MM.1S (cell line): ENCODE results near the gene CROCC2.

ENCODE experiments used
- DNase-seq: peaks from one replicate; pipeline ENCODE4 v3.0.0-alpha.2; 2015
- H2AFZ ChIP-seq: fragments of 300-600 bp; sonication (generic); 2 replicates; pipeline ENCODE4 v1.6.0; 2016; ENCODE audit warnings: antibody characterized with exemption, low read length
- H3F3A ChIP-seq: fragments of 300-600 bp; sonication (generic); 2 replicates; pipeline ENCODE4 v1.6.1; 2016; ENCODE audit warnings: mild to moderate bottlenecking, antibody characterized with exemption, low read length, moderate library complexity, mixed read lengths; ENCODE audit not compliant: insufficient read depth
- H3K27ac ChIP-seq: fragments of 300-600 bp; sonication (generic); 2 replicates; pipeline ENCODE4 v1.5.1; 2016; ENCODE audit warnings: mild to moderate bottlenecking, low read length
- H3K27me3 ChIP-seq: fragments of 300-600 bp; sonication (generic); replicated peaks from 2 replicates; pipeline ENCODE4 v1.6.0; 2016; ENCODE audit warnings: low read length; ENCODE audit not compliant: insufficient read depth
- H3K36me3 ChIP-seq: fragments of 300-600 bp; sonication (generic); replicated peaks from 2 replicates; pipeline ENCODE4 v1.6.1; 2016; ENCODE audit warnings: mild to moderate bottlenecking, low read length, mixed read lengths; ENCODE audit not compliant: insufficient read depth
- H3K4me1 ChIP-seq: fragments of 300-600 bp; sonication (generic); 2 replicates; pipeline ENCODE4 v1.6.1; 2016; ENCODE audit warnings: low read length, mixed read lengths
- H3K4me2 ChIP-seq: fragments of 300-600 bp; sonication (generic); 2 replicates; pipeline ENCODE4 v1.6.0; 2016; ENCODE audit warnings: low read depth, low read length
- H3K4me3 ChIP-seq: fragments of 300-600 bp; sonication (generic); 2 replicates; pipeline ENCODE4 v1.5.1; 2016; ENCODE audit warnings: low read length, mixed read lengths
- H3K79me2 ChIP-seq: fragments of 300-600 bp; sonication (generic); 2 replicates; pipeline ENCODE4 v1.6.1; 2016; ENCODE audit warnings: mixed run types, low read length, mixed read lengths
- H3K9ac ChIP-seq: fragments of 300-600 bp; sonication (generic); 2 replicates; pipeline ENCODE4 v1.6.1; 2016; ENCODE audit warnings: low read length, mixed read lengths
- H3K9me2 ChIP-seq: fragments of 300-600 bp; sonication (generic); replicated peaks from 2 replicates; pipeline ENCODE4 v1.6.1; 2016; ENCODE audit warnings: mild to moderate bottlenecking, low read length, mixed read lengths; ENCODE audit not compliant: insufficient read depth
- H3K9me3 ChIP-seq: fragments of 300-600 bp; sonication (generic); replicated peaks from 2 replicates; pipeline ENCODE4 v1.6.1; 2016; ENCODE audit warnings: mild to moderate bottlenecking, low read length, mixed read lengths; ENCODE audit not compliant: insufficient read depth
- H4K20me1 ChIP-seq: fragments of 300-600 bp; sonication (generic); 2 replicates; pipeline ENCODE4 v1.6.1; 2016; ENCODE audit warnings: mild to moderate bottlenecking, low read length, moderate library complexity, mixed read lengths; ENCODE audit not compliant: insufficient read depth
- EZH2 ChIP-seq: fragments of 300-600 bp; sonication (generic); optimal IDR thresholded peaks from 2 replicates; pipeline ENCODE3; 2017; ENCODE audit warnings: low read depth, mild to moderate bottlenecking, antibody characterized with exemption, low read length, mixed read lengths
- EZH2phosphoT487 ChIP-seq: fragments of 300-600 bp; sonication (generic); IDR thresholded peaks from 2 replicates; pipeline ENCODE4 v1.6.1; 2018; ENCODE audit warnings: antibody characterized with exemption, low read length
- TF ChIP-seq, protein P1 (sequence below): fragments of 300-600 bp; sonication (generic); IDR thresholded peaks from 2 replicates; pipeline ENCODE4 v1.5.1; 2016; ENCODE audit warnings: antibody characterized with exemption, low read length, mixed read lengths

Gene CROCC2

DNA sequence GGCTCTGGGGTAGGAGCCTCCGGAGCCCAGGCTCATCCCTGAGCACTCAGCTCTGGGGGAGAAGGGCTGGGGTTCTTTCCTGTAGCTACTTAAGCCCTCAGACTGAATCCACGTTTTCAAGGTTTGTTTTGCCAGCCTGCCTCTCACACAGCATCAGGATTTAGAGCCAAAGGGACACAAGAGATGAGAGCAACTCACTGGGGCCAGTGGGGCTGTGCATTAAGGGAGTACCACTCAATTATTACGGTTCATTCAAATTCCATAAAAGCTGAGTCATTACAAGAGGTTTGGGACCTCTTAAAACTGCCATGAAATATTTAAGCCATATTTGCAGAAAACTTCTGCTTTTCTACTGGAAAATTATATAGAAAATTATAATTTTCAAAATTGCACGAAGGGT lies 75.1 kb downstream of the CROCC2 start:
- Histone ChIP-seq H3F3A (no peaks in the 10 kb centered on the region), H3K9ac (no peak overlapping the region), H3K4me1 (no peaks in the 10 kb centered on the region), H3K27me3 (peaks cover 20% of the 10 kb centered on the region; the same call in 1 of the 2 replicates), H4K20me1 (no peaks in the 10 kb centered on the region), H3K9me3 (no peaks in the 10 kb centered on the region), H3K79me2 (no peaks in the 10 kb centered on the region), H2AFZ (no peak overlapping the region), H3K36me3 (no peaks in the 10 kb centered on the region), H3K4me3 (no peak overlapping the region), H3K27ac (no peak overlapping the region), H3K9me2 (no peaks in the 10 kb centered on the region), H3K4me2 (no peak overlapping the region)
- TF ChIP-seq EZH2 (no peak), EZH2phosphoT487 (no peak)
- TF ChIP-seq, protein P1, sequence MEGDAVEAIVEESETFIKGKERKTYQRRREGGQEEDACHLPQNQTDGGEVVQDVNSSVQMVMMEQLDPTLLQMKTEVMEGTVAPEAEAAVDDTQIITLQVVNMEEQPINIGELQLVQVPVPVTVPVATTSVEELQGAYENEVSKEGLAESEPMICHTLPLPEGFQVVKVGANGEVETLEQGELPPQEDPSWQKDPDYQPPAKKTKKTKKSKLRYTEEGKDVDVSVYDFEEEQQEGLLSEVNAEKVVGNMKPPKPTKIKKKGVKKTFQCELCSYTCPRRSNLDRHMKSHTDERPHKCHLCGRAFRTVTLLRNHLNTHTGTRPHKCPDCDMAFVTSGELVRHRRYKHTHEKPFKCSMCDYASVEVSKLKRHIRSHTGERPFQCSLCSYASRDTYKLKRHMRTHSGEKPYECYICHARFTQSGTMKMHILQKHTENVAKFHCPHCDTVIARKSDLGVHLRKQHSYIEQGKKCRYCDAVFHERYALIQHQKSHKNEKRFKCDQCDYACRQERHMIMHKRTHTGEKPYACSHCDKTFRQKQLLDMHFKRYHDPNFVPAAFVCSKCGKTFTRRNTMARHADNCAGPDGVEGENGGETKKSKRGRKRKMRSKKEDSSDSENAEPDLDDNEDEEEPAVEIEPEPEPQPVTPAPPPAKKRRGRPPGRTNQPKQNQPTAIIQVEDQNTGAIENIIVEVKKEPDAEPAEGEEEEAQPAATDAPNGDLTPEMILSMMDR, result no peak
- DNase-seq, result no peak

DNA sequence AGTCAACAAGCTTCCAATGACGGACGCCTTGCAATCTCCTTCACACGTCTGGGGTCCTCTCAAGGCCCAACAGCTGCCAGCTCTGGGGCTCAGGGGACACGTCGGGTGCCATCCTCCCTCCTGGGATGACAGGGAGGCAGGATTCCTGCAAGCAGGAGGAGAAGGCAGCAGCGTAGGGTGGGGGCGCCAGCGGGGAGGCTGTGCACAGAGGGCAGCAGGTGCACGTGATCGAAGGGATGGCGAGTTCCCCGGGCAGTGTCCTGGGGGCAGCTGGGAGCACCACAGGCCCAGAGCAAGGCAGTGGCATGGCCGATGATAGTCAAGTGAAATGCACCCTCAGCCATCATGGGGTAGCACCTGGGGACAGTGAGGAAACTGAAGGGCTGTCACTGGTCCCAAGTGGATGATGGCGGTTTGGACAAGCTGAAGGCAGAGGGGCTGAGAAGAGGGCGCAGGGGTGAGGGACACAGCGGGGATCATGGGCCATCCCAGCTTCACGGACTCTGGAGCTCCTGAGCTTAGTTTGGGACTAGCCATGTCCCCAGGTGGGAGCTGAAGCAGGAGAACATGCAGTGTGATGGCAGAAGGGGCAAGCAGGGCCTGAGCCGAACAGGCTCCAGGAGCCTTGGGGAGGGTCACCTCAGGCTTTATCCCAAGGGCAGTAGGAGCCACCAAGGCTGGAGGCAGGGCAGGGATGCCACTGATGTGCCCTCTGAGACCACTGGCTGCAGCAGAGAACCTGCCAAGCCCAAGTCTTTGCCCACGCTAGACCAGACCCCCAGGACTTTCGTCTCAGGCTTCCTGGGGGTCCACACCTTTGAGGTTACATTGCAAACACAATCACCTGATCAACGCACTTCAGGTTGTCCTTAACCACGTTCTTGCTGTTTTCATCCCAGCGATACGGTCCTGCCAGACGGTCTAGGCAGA lies 76.0 kb downstream of the CROCC2 start:
- Histone ChIP-seq H2AFZ (no peak overlapping the region), H3K9me2 (no peaks in the 10 kb centered on the region), H3K27ac (no peak overlapping the region), H3K36me3 (no peaks in the 10 kb centered on the region), H3K9me3 (no peaks in the 10 kb centered on the region), H3F3A (no peaks in the 10 kb centered on the region), H3K27me3 (peaks cover 20% of the 10 kb centered on the region; the same call in 1 of the 2 replicates), H3K79me2 (no peaks in the 10 kb centered on the region), H4K20me1 (no peaks in the 10 kb centered on the region), H3K4me3 (no peak overlapping the region), H3K4me1 (no peaks in the 10 kb centered on the region), H3K9ac (no peak overlapping the region), H3K4me2 (no peak overlapping the region)
- DNase-seq, result no peak
- TF ChIP-seq, protein P1, result no peak
- TF ChIP-seq EZH2 (no peak), EZH2phosphoT487 (no peak)

DNA sequence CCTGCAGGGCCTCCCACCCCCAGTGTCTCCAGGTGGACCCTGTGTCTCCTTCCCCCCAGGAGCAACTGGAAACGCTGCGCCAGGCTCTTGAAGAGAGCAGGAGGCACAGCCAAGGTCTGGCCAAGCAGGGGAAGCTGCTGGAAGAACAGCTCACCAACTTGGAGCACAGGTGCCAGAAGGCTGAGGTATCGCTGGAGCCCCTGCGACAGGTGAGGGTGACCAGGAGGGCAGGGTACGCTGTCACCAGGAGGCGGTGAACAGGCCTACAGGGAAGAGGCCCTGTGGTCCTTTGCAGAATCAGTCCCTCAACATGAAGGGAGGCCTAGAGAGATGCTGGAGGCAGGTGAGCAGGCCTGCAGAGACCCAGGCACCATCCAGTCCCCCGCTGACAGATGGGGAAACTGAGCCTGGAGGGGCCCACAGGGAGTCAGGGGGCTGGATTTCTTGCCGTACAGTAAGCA lies 76.7 kb downstream of the CROCC2 start:
- TF ChIP-seq, protein P1, result no peak
- TF ChIP-seq EZH2, result no peak
- no peak for TF ChIP-seq EZH2phosphoT487
- no peak overlapping the region for H2AFZ ChIP-seq
- DNase-seq, result no peak
- H3K4me2 ChIP-seq, result no peak overlapping the region
- H3K9ac ChIP-seq, result no peak overlapping the region
- H4K20me1 ChIP-seq, result no peaks in the 10 kb centered on the region
- H3F3A ChIP-seq, result no peaks in the 10 kb centered on the region
- no peaks in the 10 kb centered on the region for H3K79me2 ChIP-seq
- H3K27me3 ChIP-seq, result peaks cover 20% of the 10 kb centered on the region; the same call in 1 of the 2 replicates
- no peak overlapping the region for H3K4me3 ChIP-seq
- no peaks in the 10 kb centered on the region for H3K9me3 ChIP-seq
- H3K9me2 ChIP-seq, result no peaks in the 10 kb centered on the region
- H3K4me1 ChIP-seq, result no peaks in the 10 kb centered on the region
- no peaks in the 10 kb centered on the region for H3K36me3 ChIP-seq
- H3K27ac ChIP-seq, result no peak overlapping the region
